OCI-LY1 (cell line): ENCODE measurements around the gene PTPRG.

ENCODE experiments used
- H2AFZ ChIP-seq: fragments of 200-600 bp; sonication (generic), shearing (Covaris generic); 2 replicates; pipeline ENCODE4 v1.6.0; 2014; ENCODE audit warnings: antibody characterized with exemption, mild to moderate bottlenecking, low read length
- H3F3A ChIP-seq: fragments of 200-600 bp; sonication (generic), shearing (Covaris generic); 2 replicates; pipeline ENCODE4 v1.6.0; 2014; ENCODE audit warnings: mild to moderate bottlenecking, antibody characterized with exemption, low read length, moderate library complexity; ENCODE audit not compliant: insufficient read depth
- H3K27ac ChIP-seq: fragments of 200-600 bp; sonication (generic); 2 replicates; pipeline ENCODE4 v1.5.1; 2014; ENCODE audit warnings: low read length, mixed run types, mild to moderate bottlenecking, low read depth; ENCODE audit not compliant: poor library complexity, severe bottlenecking
- H3K27me3 ChIP-seq: fragments of 200-600 bp; sonication (generic); 2 replicates; pipeline ENCODE4 v1.6.0; 2014; ENCODE audit warnings: antibody characterized with exemption, mild to moderate bottlenecking, low read length, moderate library complexity; ENCODE audit not compliant: insufficient read depth
- H3K36me3 ChIP-seq: fragments of 200-600 bp; sonication (generic); 2 replicates; pipeline ENCODE4 v1.6.1; 2014; ENCODE audit warnings: mild to moderate bottlenecking, antibody characterized with exemption, low read length, moderate library complexity, mixed read lengths; ENCODE audit not compliant: insufficient read depth
- H3K4me1 ChIP-seq: fragments of 200-600 bp; sonication (generic); 2 replicates; pipeline ENCODE4 v1.5.1; 2014; ENCODE audit warnings: mild to moderate bottlenecking, low read length, moderate library complexity; ENCODE audit not compliant: insufficient read depth, severe bottlenecking
- H3K4me2 ChIP-seq: fragments of 200-600 bp; sonication (generic), shearing (Covaris generic); 2 replicates; pipeline ENCODE4 v1.6.1; 2014; ENCODE audit warnings: low read length
- H3K4me3 ChIP-seq: fragments of 200-600 bp; sonication (generic); 2 replicates; pipeline ENCODE4 v1.5.1; 2014; ENCODE audit warnings: low read length, low read depth, mild to moderate bottlenecking, mixed read lengths; ENCODE audit not compliant: poor library complexity, severe bottlenecking
- H3K79me2 ChIP-seq: fragments of 200-600 bp; shearing (Covaris generic); 2 replicates; pipeline ENCODE4 v1.6.1; 2016; ENCODE audit warnings: mixed run types, low read length, mixed read lengths; ENCODE audit not compliant: insufficient read depth
- H3K9ac ChIP-seq: fragments of 200-600 bp; sonication (generic), shearing (Covaris generic); 2 replicates; pipeline ENCODE4 v1.6.1; 2014; ENCODE audit warnings: mild to moderate bottlenecking, low read length, mixed read lengths
- H3K9me2 ChIP-seq: fragments of 200-600 bp; sonication (generic), shearing (Covaris generic); 2 replicates; pipeline ENCODE4 v1.6.1; 2014; ENCODE audit warnings: low read depth, mild to moderate bottlenecking, low read length, mixed read lengths
- H3K9me3 ChIP-seq: fragments of 200-600 bp; shearing (Covaris generic); 2 replicates; pipeline ENCODE4 v1.6.1; 2014; ENCODE audit warnings: low read length, mixed read lengths
- H4K20me1 ChIP-seq: fragments of 200-600 bp; sonication (generic), shearing (Covaris generic); 2 replicates; pipeline ENCODE4 v1.6.0; 2016; ENCODE audit warnings: mild to moderate bottlenecking, low read length; ENCODE audit not compliant: insufficient read depth
- CTCF ChIP-seq: fragments of 200-600 bp; sonication (generic), shearing (Covaris generic); IDR thresholded peaks from 2 replicates; pipeline ENCODE4 v1.5.1; 2017; ENCODE audit warnings: mild to moderate bottlenecking, antibody characterized with exemption, low read length, moderate library complexity, mixed read lengths
- EZH2 ChIP-seq: fragments of 200-600 bp; sonication (generic), shearing (Covaris generic); IDR thresholded peaks from 2 replicates; pipeline ENCODE4 v1.8.0; 2017; ENCODE audit warnings: borderline replicate concordance, mixed run types, mild to moderate bottlenecking, antibody characterized with exemption, low read length, moderate library complexity, mixed read lengths

Gene PTPRG

GRCh38 chr3:62046326-62046725, 485.0 kb downstream of the PTPRG start:
- Histone ChIP-seq H3K79me2 (no peaks in the 10 kb centered on the region), H3K27me3 (no peaks in the 10 kb centered on the region), H3F3A (no peaks in the 10 kb centered on the region), H3K9ac (no peak overlapping the region), H3K4me2 (no peak overlapping the region), H3K9me2 (no peaks in the 10 kb centered on the region), H4K20me1 (no peaks in the 10 kb centered on the region), H3K4me3 (no peak overlapping the region), H3K27ac (no peak overlapping the region), H3K9me3 (no peaks in the 10 kb centered on the region), H3K4me1 (no peaks in the 10 kb centered on the region), H2AFZ (no peak overlapping the region), H3K36me3 (no peaks in the 10 kb centered on the region)
- TF ChIP-seq EZH2 (no peak), CTCF (no peak)

- Histone ChIP-seq H3K9me3 (no peaks in the 10 kb centered on the region), H3K9ac (no peak overlapping the region), H3K9me2 (no peaks in the 10 kb centered on the region), H2AFZ (no peak overlapping the region), H3K27me3 (no peaks in the 10 kb centered on the region), H3K27ac (no peak overlapping the region), H3K79me2 (no peaks in the 10 kb centered on the region), H3K4me2 (no peak overlapping the region), H3K4me3 (no peak overlapping the region), H3K4me1 (no peaks in the 10 kb centered on the region), H4K20me1 (no peaks in the 10 kb centered on the region), H3K36me3 (no peaks in the 10 kb centered on the region), H3F3A (no peaks in the 10 kb centered on the region)
- no peak for TF ChIP-seq EZH2
- TF ChIP-seq CTCF, result no peak
Observed at GRCh38 chr3:62048577-62048976, 487.2 kb downstream of the PTPRG start.

- Histone ChIP-seq H3F3A (no peaks in the 10 kb centered on the region), H3K27ac (no peak overlapping the region), H3K4me2 (no peak overlapping the region), H3K27me3 (no peaks in the 10 kb centered on the region), H3K4me3 (no peak overlapping the region), H3K9me3 (no peaks in the 10 kb centered on the region), H3K79me2 (no peaks in the 10 kb centered on the region), H3K36me3 (no peaks in the 10 kb centered on the region), H2AFZ (no peak overlapping the region), H3K9ac (no peak overlapping the region), H4K20me1 (no peaks in the 10 kb centered on the region), H3K9me2 (no peaks in the 10 kb centered on the region), H3K4me1 (no peaks in the 10 kb centered on the region)
- TF ChIP-seq EZH2, result no peak
- TF ChIP-seq CTCF, result no peak
Observed at GRCh38 chr3:62049033-62049432, 487.7 kb downstream of the PTPRG start.
